Renal pelvis (tissue), 4 donors: ENCODE results near the gene EZH2. TPM values are rescaled to one million over a fixed set of nuclear protein-coding genes. Genes with fewer than 3 reads are reported as not detected.

ENCODE experiments used
- DNase-seq: peaks from one replicate; pipeline ENCODE4 v3.0.0-alpha.2; 2013
- polyA plus RNA-seq, 3 donors: library from polyadenylated mRNA; unstranded; fragments of 120-200 nt; gene quantifications; one replicate each; pipeline ENCODE4 v1.2.1, GENCODE V29; 2013; ENCODE audit not compliant: insufficient read length in 3 of 3

The EZH2 gene
- polyA plus RNA-seq, 3 donors, result 39.0 to 48.2 (median 47.0) TPM

GRCh38 chr7:148906707-148907498 lies 22.8 kb upstream of the EZH2 start:
- DNase-seq, result no peak

- DNase-seq, result no peak
Measured at GRCh38 chr7:148905093-148905666, 21.1 kb upstream of the EZH2 start.

GRCh38 chr7:148903504-148903903 lies 19.4 kb upstream of the EZH2 start:
- DNase-seq, result no peak

GRCh38 chr7:148901178-148901577 lies 17.1 kb upstream of the EZH2 start:
- DNase-seq, result no peak

- no peak for DNase-seq
Measured at GRCh38 chr7:148898845-148899484, 14.9 kb upstream of the EZH2 start.

- no peak for DNase-seq
Measured at GRCh38 chr7:148894591-148894990, 10.5 kb upstream of the EZH2 start.

- no peak for DNase-seq
Measured at GRCh38 chr7:148893071-148893470, 9.0 kb upstream of the EZH2 start.

GRCh38 chr7:148888300-148888699 lies 4.2 kb upstream of the EZH2 start:
- DNase-seq, result no peak

GRCh38 chr7:148886844-148887243 lies 2.8 kb upstream of the EZH2 start:
- DNase-seq, result no peak

GRCh38 chr7:148884299-148885022 lies 370 bp upstream of the EZH2 start:
- peak; percentile 93 for DNase-seq

GRCh38 chr7:148883266-148884048 lies 634 bp downstream of the EZH2 start:
- peak; percentile 31 for DNase-seq

- no peak for DNase-seq
Measured at GRCh38 chr7:148882841-148883265, 1.2 kb downstream of the EZH2 start.

GRCh38 chr7:148882192-148882591 lies 1.9 kb downstream of the EZH2 start:
- no peak for DNase-seq

- no peak for DNase-seq
Measured at GRCh38 chr7:148878317-148878716, 5.8 kb downstream of the EZH2 start.

- no peak for DNase-seq
Measured at GRCh38 chr7:148877517-148877916, 6.6 kb downstream of the EZH2 start.

- DNase-seq, result no peak
Measured at GRCh38 chr7:148872188-148872587, 11.9 kb downstream of the EZH2 start.

GRCh38 chr7:148871551-148871950 lies 12.5 kb downstream of the EZH2 start:
- no peak for DNase-seq

- DNase-seq, result no peak
Measured at GRCh38 chr7:148871030-148871429, 13.1 kb downstream of the EZH2 start.

- no peak for DNase-seq
Measured at GRCh38 chr7:148868378-148868674, 15.8 kb downstream of the EZH2 start.

- no peak for DNase-seq
Measured at GRCh38 chr7:148867596-148868377, 16.3 kb downstream of the EZH2 start.

GRCh38 chr7:148866362-148866761 lies 17.7 kb downstream of the EZH2 start:
- DNase-seq, result no peak
